GM08714 (cell line): ENCODE results near the gene MGA.

Experiments used
- H3K4me3 ChIP-seq: fragments of 200-500 bp; sonication (Bioruptor generic); 2 replicates; pipeline ENCODE4 v1.5.1; 2014; ENCODE audit warnings: mild to moderate bottlenecking, low read length, inconsistent platforms
- ZNF274 ChIP-seq: IDR thresholded peaks from 2 replicates; pipeline ENCODE4 v1.6.1; 2012; ENCODE audit warnings: mild to moderate bottlenecking, low read depth, low read length

MGA gene

GRCh38 chr15:41648097-41648496 lies 12.1 kb upstream of the MGA start:
- TF ChIP-seq ZNF274: no peak
- H3K4me3 ChIP-seq: no peak overlapping the region

GRCh38 chr15:41648770-41649169 lies 11.4 kb upstream of the MGA start:
- H3K4me3 ChIP-seq: no peak overlapping the region
- TF ChIP-seq ZNF274: no peak

GRCh38 chr15:41650806-41651205 lies 9.4 kb upstream of the MGA start:
- TF ChIP-seq ZNF274: no peak
- H3K4me3 ChIP-seq: no peak overlapping the region

- no peak for TF ChIP-seq ZNF274
Observed at GRCh38 chr15:41651373-41651772, 8.8 kb upstream of the MGA start.

GRCh38 chr15:41653760-41654159 lies 6.4 kb upstream of the MGA start:
- TF ChIP-seq ZNF274: no peak
- no peak overlapping the region for H3K4me3 ChIP-seq

More at GRCh38 chr15:41651373-41651772, 8.8 kb upstream of the MGA start:
- H3K4me3 ChIP-seq: no peak overlapping the region

GRCh38 chr15:41655716-41656115 lies 4.5 kb upstream of the MGA start:
- H3K4me3 ChIP-seq: no peak overlapping the region
- TF ChIP-seq ZNF274: no peak

- TF ChIP-seq ZNF274: no peak
- H3K4me3 ChIP-seq: no peak overlapping the region
Observed at GRCh38 chr15:41656188-41656587, 4.0 kb upstream of the MGA start.

GRCh38 chr15:41658689-41659088 lies 1.5 kb upstream of the MGA start:
- no peak for TF ChIP-seq ZNF274
- H3K4me3 ChIP-seq: no peak overlapping the region

- TF ChIP-seq ZNF274: no peak
- no peak overlapping the region for H3K4me3 ChIP-seq
Observed at GRCh38 chr15:41659190-41659589, 1.0 kb upstream of the MGA start.

- TF ChIP-seq ZNF274: no peak
Observed at GRCh38 chr15:41659855-41660234, 360 bp upstream of the MGA start.

GRCh38 chr15:41661078-41661517 lies 893 bp downstream of the MGA start:
- no peak for TF ChIP-seq ZNF274
- peak overlapping the region; percentile 59 for H3K4me3 ChIP-seq

More at GRCh38 chr15:41659855-41660234, 360 bp upstream of the MGA start:
- peak overlapping the region; percentile 59; the same call in 1 of the 2 replicates for H3K4me3 ChIP-seq

GRCh38 chr15:41661518-41662225 lies 1.5 kb downstream of the MGA start:
- no peak for TF ChIP-seq ZNF274

GRCh38 chr15:41666353-41666920 lies 6.2 kb downstream of the MGA start:
- no peak overlapping the region for H3K4me3 ChIP-seq
- no peak for TF ChIP-seq ZNF274

More at GRCh38 chr15:41661518-41662225, 1.5 kb downstream of the MGA start:
- peak overlapping the region; percentile 59 for H3K4me3 ChIP-seq

- no peak overlapping the region for H3K4me3 ChIP-seq
- TF ChIP-seq ZNF274: no peak
Observed at GRCh38 chr15:41669701-41670100, 9.5 kb downstream of the MGA start.
